ENCODE results near the gene CHST11. TPM values are rescaled to one million over a fixed set of nuclear protein-coding genes. Genes with fewer than 3 reads are reported as not detected.

Gene CHST11
- total RNA-seq, 1 donor: 8.2 TPM

- no peak for DNase-seq (ENCODE audit: low read depth)
- TF ChIP-seq, protein P1, sequence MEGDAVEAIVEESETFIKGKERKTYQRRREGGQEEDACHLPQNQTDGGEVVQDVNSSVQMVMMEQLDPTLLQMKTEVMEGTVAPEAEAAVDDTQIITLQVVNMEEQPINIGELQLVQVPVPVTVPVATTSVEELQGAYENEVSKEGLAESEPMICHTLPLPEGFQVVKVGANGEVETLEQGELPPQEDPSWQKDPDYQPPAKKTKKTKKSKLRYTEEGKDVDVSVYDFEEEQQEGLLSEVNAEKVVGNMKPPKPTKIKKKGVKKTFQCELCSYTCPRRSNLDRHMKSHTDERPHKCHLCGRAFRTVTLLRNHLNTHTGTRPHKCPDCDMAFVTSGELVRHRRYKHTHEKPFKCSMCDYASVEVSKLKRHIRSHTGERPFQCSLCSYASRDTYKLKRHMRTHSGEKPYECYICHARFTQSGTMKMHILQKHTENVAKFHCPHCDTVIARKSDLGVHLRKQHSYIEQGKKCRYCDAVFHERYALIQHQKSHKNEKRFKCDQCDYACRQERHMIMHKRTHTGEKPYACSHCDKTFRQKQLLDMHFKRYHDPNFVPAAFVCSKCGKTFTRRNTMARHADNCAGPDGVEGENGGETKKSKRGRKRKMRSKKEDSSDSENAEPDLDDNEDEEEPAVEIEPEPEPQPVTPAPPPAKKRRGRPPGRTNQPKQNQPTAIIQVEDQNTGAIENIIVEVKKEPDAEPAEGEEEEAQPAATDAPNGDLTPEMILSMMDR (IDR thresholded peaks at IDR 0.05; ENCODE audit: insufficient read depth, low read depth, low read length): peak; percentile 33
- no peak overlapping the region for H3K4me3 ChIP-seq (ENCODE audit: low read depth, low read length)
Observed at GRCh38 chr12:104680070-104680469, 223.3 kb downstream of the CHST11 start.

GRCh38 chr12:104680491-104680890 lies 223.7 kb downstream of the CHST11 start:
- TF ChIP-seq, protein P1 (IDR thresholded peaks at IDR 0.05; ENCODE audit: insufficient read depth, low read depth, low read length): no peak
- DNase-seq (ENCODE audit: low read depth): no peak
- no peak overlapping the region for H3K4me3 ChIP-seq (ENCODE audit: low read depth, low read length)

GRCh38 chr12:104681012-104681690 lies 224.4 kb downstream of the CHST11 start:
- H3K4me3 ChIP-seq (ENCODE audit: low read depth, low read length): no peak overlapping the region
- DNase-seq (ENCODE audit: low read depth): no peak
- TF ChIP-seq, protein P1 (IDR thresholded peaks at IDR 0.05; ENCODE audit: insufficient read depth, low read depth, low read length): no peak

- TF ChIP-seq, protein P1 (IDR thresholded peaks at IDR 0.05; ENCODE audit: insufficient read depth, low read depth, low read length): no peak
- no peak for DNase-seq (ENCODE audit: low read depth)
- H3K4me3 ChIP-seq (ENCODE audit: low read depth, low read length): no peak overlapping the region
Observed at GRCh38 chr12:104682790-104683279, 226.1 kb downstream of the CHST11 start.

GRCh38 chr12:104683831-104684503 lies 227.2 kb downstream of the CHST11 start:
- TF ChIP-seq, protein P1 (IDR thresholded peaks at IDR 0.05; ENCODE audit: insufficient read depth, low read depth, low read length): no peak
- H3K4me3 ChIP-seq (ENCODE audit: low read depth, low read length): no peak overlapping the region
- DNase-seq (ENCODE audit: low read depth): no peak

DNA sequence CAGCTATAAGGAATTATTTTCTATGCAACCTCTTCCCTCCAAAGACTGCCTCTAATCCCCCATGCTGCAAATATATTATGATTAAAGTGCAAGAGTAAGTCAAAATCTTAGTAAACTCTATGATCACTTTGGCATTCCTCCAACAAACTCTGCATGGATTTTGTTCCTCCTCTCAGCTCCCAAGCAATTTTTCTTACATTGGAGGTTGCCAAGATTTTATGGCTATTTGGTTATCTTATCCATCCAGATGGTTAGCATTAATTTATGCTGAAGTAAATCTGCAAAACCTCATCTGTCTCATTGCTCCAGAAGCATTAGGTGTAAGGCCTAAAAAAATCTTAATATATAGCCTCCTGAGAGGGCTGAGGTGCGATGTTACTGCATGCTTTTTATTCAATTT lies 228.1 kb downstream of the CHST11 start:
- TF ChIP-seq, protein P1 (IDR thresholded peaks at IDR 0.05; ENCODE audit: insufficient read depth, low read depth, low read length): no peak
- peak; percentile 94 for DNase-seq (ENCODE audit: low read depth)
- H3K4me3 ChIP-seq (ENCODE audit: low read depth, low read length): no peak overlapping the region

All from fibroblast of villous mesenchyme (primary cell).